ENCODE data around the gene SSX2IP. TPM values are rescaled to one million over a fixed set of nuclear protein-coding genes. Genes with fewer than 3 reads are reported as not detected.
A peak's percentile ranks its signal among the peaks of the same experiment; 100 is the strongest.

The SSX2IP gene
- total RNA-seq, 1 donor from 2014 or later, result 7.3 TPM

- peaks cover 13% of the 10 kb centered on the region for H3K4me1 Mint-ChIP-seq (ENCODE audit: unreplicated experiment)
- H3K27ac Mint-ChIP-seq (ENCODE audit: unreplicated experiment), result no peak overlapping the region
- DNase-seq (ENCODE audit: low spot score), result peak; percentile 56
- no peaks in the 10 kb centered on the region for H3K9me3 Mint-ChIP-seq (ENCODE audit: unreplicated experiment)
- peak overlapping the region; percentile 90 for H3K4me3 Mint-ChIP-seq (ENCODE audit: unreplicated experiment)
- no peaks in the 10 kb centered on the region for H3K27me3 Mint-ChIP-seq (ENCODE audit: unreplicated experiment)
- H3K36me3 Mint-ChIP-seq (ENCODE audit: low read depth, unreplicated experiment), result no peaks in the 10 kb centered on the region
- TF ChIP-seq, protein P1, sequence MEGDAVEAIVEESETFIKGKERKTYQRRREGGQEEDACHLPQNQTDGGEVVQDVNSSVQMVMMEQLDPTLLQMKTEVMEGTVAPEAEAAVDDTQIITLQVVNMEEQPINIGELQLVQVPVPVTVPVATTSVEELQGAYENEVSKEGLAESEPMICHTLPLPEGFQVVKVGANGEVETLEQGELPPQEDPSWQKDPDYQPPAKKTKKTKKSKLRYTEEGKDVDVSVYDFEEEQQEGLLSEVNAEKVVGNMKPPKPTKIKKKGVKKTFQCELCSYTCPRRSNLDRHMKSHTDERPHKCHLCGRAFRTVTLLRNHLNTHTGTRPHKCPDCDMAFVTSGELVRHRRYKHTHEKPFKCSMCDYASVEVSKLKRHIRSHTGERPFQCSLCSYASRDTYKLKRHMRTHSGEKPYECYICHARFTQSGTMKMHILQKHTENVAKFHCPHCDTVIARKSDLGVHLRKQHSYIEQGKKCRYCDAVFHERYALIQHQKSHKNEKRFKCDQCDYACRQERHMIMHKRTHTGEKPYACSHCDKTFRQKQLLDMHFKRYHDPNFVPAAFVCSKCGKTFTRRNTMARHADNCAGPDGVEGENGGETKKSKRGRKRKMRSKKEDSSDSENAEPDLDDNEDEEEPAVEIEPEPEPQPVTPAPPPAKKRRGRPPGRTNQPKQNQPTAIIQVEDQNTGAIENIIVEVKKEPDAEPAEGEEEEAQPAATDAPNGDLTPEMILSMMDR (IDR thresholded peaks at IDR 0.05; ENCODE audit: unreplicated experiment), result no peak
Measured at GRCh38 chr1:84689514-84690396, 506 bp downstream of the SSX2IP start.

GRCh38 chr1:84688463-84689061 lies 1.7 kb downstream of the SSX2IP start:
- TF ChIP-seq, protein P1 (IDR thresholded peaks at IDR 0.05; ENCODE audit: unreplicated experiment), result no peak
- H3K4me1 Mint-ChIP-seq (ENCODE audit: unreplicated experiment), result peaks cover 13% of the 10 kb centered on the region
- DNase-seq (ENCODE audit: low spot score), result no peak
- H3K4me3 Mint-ChIP-seq (ENCODE audit: unreplicated experiment), result no peak overlapping the region
- no peaks in the 10 kb centered on the region for H3K27me3 Mint-ChIP-seq (ENCODE audit: unreplicated experiment)
- no peaks in the 10 kb centered on the region for H3K36me3 Mint-ChIP-seq (ENCODE audit: low read depth, unreplicated experiment)
- H3K9me3 Mint-ChIP-seq (ENCODE audit: unreplicated experiment), result no peaks in the 10 kb centered on the region
- H3K27ac Mint-ChIP-seq (ENCODE audit: unreplicated experiment), result no peak overlapping the region

GRCh38 chr1:84687714-84688462 lies 2.4 kb downstream of the SSX2IP start:
- Mint-ChIP-seq H3K27me3 (ENCODE audit: unreplicated experiment) (no peaks in the 10 kb centered on the region), H3K4me1 (ENCODE audit: unreplicated experiment) (peaks cover 13% of the 10 kb centered on the region), H3K36me3 (ENCODE audit: low read depth, unreplicated experiment) (no peaks in the 10 kb centered on the region), H3K9me3 (ENCODE audit: unreplicated experiment) (no peaks in the 10 kb centered on the region), H3K27ac (ENCODE audit: unreplicated experiment) (no peak overlapping the region), H3K4me3 (ENCODE audit: unreplicated experiment) (no peak overlapping the region)
- no peak for DNase-seq (ENCODE audit: low spot score)
- TF ChIP-seq, protein P1 (IDR thresholded peaks at IDR 0.05; ENCODE audit: unreplicated experiment), result no peak

DNA sequence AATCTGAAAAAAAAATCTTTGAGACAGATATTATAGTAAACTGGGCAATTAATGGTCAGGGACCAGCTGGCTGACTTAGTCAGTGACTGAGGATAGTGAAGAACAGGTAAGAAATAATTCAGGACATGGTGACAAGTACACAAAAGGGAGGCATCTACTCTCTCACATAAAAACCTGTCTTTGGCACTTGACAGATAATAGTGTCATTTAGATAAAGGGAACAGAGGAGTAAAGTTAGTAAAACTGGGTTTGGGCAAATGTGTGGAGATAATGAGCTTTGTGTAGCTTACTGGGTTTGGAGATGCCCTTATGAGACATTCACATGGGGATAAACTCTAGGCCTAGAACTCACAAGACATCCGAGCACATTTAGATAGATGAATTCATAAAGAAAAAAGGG lies 4.0 kb downstream of the SSX2IP start:
- no peaks in the 10 kb centered on the region for H3K36me3 Mint-ChIP-seq (ENCODE audit: low read depth, unreplicated experiment)
- TF ChIP-seq, protein P1 (IDR thresholded peaks at IDR 0.05; ENCODE audit: unreplicated experiment), result no peak
- no peak for DNase-seq (ENCODE audit: low spot score)
- H3K27ac Mint-ChIP-seq (ENCODE audit: unreplicated experiment), result no peak overlapping the region
- H3K4me1 Mint-ChIP-seq (ENCODE audit: unreplicated experiment), result peaks cover 10% of the 10 kb centered on the region
- peaks cover 2% of the 10 kb centered on the region for H3K27me3 Mint-ChIP-seq (ENCODE audit: unreplicated experiment)
- no peak overlapping the region for H3K4me3 Mint-ChIP-seq (ENCODE audit: unreplicated experiment)
- H3K9me3 Mint-ChIP-seq (ENCODE audit: unreplicated experiment), result no peaks in the 10 kb centered on the region

All from endothelial cell (in vitro differentiated cells).